NB4 (cell line): ENCODE results near the gene SUGP1.

Experiments used
- DNase-seq: peaks from one replicate; pipeline ENCODE4 v3.0.0; 2010; ENCODE audit warnings: low read depth
- H3K4me3 ChIP-seq: one replicate; pipeline ENCODE4 v1.5.1; 2011; ENCODE audit warnings: mild to moderate bottlenecking, low read depth, low read length, moderate library complexity
- MYC ChIP-seq: IDR thresholded peaks from 2 replicates; pipeline ENCODE4 v1.6.1; 2011; ENCODE audit warnings: low read depth, low read length
- POLR2A ChIP-seq: IDR thresholded peaks from 2 replicates; pipeline ENCODE4 v1.6.1; 2011; ENCODE audit warnings: mild to moderate bottlenecking; ENCODE audit not compliant: insufficient read length; ENCODE audit errors: extremely low read depth
- TF ChIP-seq, protein P1 (sequence below): IDR thresholded peaks from one replicate; pipeline ENCODE4 v1.5.1; 2012; ENCODE audit warnings: low read depth, low read length
- TF ChIP-seq, protein P2 (sequence below): IDR thresholded peaks from 2 replicates; pipeline ENCODE4 v1.6.1; 2011; ENCODE audit warnings: low read depth, low read length

Gene SUGP1, protein sequence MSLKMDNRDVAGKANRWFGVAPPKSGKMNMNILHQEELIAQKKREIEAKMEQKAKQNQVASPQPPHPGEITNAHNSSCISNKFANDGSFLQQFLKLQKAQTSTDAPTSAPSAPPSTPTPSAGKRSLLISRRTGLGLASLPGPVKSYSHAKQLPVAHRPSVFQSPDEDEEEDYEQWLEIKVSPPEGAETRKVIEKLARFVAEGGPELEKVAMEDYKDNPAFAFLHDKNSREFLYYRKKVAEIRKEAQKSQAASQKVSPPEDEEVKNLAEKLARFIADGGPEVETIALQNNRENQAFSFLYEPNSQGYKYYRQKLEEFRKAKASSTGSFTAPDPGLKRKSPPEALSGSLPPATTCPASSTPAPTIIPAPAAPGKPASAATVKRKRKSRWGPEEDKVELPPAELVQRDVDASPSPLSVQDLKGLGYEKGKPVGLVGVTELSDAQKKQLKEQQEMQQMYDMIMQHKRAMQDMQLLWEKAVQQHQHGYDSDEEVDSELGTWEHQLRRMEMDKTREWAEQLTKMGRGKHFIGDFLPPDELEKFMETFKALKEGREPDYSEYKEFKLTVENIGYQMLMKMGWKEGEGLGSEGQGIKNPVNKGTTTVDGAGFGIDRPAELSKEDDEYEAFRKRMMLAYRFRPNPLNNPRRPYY

DNA sequence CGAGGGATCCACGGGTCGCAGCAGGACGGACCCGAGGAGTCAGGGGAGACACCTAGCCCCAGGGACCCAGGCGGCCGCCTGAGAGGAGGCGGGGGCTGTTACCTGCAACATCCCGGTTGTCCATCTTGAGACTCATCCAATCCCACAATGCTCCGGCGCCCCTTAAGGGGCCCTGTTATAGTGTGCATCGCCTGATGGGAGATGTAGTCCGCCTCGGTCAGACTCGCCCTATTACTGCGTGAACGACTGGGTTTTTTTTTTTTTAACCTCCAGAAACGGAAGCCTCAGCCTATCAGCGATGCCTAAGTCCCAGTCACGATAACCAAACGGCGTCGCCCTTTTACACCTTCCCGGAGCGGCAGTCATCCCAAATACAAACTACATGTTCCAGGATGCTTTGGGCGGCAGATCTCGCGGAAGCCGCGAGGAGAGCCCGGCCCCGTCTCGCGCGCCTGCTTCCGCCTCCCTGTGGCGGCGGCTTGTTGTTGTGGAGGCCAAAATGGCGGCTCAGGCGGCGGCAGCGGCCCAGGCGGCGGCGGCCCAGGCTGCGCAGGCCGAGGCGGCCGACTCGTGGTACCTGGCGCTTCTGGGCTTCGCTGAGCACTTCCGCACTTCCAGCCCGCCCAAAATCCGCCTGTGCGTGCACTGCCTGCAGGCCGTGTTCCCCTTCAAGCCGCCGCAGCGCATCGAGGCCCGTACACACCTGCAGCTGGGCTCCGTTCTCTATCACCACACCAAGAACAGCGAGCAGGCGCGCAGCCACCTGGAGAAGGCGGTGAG is at the start of gene SUGP1, which contains the start of gene MAU2:
Gene SUGP1 (minus strand): TSS at position 149 of the 780 bp plus-strand sequence. CDS start 13 bp downstream, at position 136.
Gene MAU2 (plus strand): TSS at position 469 of the 780 bp plus-strand sequence. CDS start 31 bp downstream, at position 500.
- peak; percentile 94 for DNase-seq
- peak within 1 kb of the TSS; percentile 97 for H3K4me3 ChIP-seq
- TF ChIP-seq, protein P1, sequence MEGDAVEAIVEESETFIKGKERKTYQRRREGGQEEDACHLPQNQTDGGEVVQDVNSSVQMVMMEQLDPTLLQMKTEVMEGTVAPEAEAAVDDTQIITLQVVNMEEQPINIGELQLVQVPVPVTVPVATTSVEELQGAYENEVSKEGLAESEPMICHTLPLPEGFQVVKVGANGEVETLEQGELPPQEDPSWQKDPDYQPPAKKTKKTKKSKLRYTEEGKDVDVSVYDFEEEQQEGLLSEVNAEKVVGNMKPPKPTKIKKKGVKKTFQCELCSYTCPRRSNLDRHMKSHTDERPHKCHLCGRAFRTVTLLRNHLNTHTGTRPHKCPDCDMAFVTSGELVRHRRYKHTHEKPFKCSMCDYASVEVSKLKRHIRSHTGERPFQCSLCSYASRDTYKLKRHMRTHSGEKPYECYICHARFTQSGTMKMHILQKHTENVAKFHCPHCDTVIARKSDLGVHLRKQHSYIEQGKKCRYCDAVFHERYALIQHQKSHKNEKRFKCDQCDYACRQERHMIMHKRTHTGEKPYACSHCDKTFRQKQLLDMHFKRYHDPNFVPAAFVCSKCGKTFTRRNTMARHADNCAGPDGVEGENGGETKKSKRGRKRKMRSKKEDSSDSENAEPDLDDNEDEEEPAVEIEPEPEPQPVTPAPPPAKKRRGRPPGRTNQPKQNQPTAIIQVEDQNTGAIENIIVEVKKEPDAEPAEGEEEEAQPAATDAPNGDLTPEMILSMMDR, result no peak
- TF ChIP-seq MYC, result peak; percentile 44
- TF ChIP-seq, protein P2, sequence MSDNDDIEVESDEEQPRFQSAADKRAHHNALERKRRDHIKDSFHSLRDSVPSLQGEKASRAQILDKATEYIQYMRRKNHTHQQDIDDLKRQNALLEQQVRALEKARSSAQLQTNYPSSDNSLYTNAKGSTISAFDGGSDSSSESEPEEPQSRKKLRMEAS, result peak; percentile 2; the same call in 1 of the 2 replicates
- TF ChIP-seq POLR2A, result peak; percentile 80

DNA sequence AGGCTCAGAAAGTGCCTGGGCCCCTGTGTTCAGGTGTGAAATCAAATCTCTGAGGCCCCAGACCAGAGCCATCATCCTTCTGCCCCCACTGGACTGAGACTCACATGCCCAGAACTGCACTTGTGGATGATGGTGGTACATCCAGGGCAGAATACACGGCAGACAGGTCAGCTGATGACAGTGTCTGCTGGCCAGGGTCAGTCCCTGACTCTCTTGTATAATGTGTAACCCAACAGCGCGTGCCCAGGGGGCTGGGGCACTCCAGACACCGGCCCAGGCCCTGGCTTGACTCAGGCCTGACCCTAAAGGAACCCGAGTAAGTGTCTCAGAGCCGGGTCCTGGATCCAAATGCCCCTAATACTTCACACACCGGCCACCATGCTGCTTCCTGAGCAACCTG is 47.8 kb upstream of the SUGP1 start:
- peak; percentile 1 for DNase-seq
- TF ChIP-seq POLR2A (no peak), MYC (no peak)
- TF ChIP-seq, protein P2, result no peak
- TF ChIP-seq, protein P1, result no peak
- no peak overlapping the region for H3K4me3 ChIP-seq

DNA sequence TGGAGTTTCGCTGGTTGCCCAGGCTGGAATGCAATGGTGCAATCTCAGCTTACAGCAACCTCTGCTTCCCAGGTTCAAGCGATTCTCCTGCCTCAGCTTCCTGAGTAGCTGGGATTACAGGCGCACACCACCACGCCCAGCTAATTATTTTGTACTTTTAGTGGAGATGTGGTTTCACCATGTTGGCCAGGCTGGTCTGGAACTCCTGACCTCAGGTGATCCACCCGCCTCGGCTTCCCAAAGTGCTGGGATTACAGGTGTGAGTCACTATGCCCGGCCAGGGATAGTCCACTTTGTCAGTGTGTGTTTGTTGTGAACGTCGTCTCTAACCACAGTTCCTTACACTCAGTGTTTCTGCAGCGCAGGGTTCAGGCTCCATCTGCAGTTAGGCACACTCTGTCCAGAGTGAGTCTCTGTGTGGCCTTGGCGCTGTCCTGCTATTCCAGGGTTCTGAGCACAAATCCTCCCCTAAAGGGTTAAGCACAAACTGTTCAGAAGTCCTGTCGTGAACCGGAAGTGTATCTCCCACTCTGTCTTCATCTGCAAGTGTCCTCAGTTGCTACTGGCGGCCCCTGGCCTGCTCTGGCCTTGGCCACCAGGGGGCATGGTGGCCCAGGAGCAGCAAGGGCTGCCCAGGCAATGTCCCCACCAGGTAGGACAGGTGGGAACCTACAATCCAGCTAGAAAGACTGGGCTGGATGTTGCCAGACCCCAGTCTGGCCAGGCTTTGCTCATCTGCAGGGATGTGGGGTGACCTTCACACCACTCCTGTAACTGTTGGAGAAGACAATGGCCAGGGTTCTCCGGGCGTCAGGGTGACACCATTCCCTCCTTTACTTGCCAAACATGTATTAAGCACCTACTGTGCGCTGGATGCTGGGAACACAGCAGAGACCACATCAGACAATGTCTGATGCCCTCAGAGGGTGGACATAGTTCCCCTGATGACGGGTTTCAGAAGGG is 46.4 kb upstream of the SUGP1 start:
- TF ChIP-seq, protein P1, result peak; percentile 97
- TF ChIP-seq MYC, result 0 out of 2 replicates have a peak, but pooled peaks have one; percentile 15
- TF ChIP-seq POLR2A, result no peak
- TF ChIP-seq, protein P2, result no peak
- peak; percentile 89 for DNase-seq
- peak overlapping the region; percentile 16 for H3K4me3 ChIP-seq

DNA sequence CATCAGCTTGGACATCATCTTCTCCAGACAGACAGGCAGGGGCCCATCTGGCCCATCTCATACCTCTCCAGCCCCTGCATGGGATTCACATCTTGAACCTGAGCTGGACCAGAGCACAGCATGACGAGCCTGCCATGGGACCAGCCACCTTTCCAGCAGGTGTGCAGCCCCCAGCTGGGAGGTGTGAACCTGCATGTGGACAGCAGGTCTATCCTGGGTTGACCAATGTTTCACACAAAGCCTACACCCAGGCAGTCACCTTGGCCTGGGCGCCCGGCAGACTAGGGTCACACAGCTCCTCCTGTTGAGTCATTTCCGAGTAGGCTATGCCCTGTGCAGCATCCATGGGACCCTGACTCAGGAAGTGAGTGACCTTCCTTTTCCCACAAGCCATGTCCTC is 41.8 kb upstream of the SUGP1 start:
- TF ChIP-seq, protein P2, result no peak
- no peak for TF ChIP-seq MYC
- TF ChIP-seq POLR2A, result no peak
- TF ChIP-seq, protein P1, result no peak
- DNase-seq, result peak; percentile 6
- H3K4me3 ChIP-seq, result no peak overlapping the region
